HG02610 (cell line): Measurements from ENCODE around the gene PAK5.
"Not testable (repeated sequence)": the region's sequence is repeated elsewhere in the genome, so short reads cannot be mapped to it uniquely, and the experiment has no call there.

ENCODE experiments used
- ATAC-seq: cut with Tn5 transposase; IDR thresholded peaks from one replicate; pipeline ENCODE4 v1.9.1; 2021; ENCODE audit warnings: mild to moderate bottlenecking, moderate library complexity; ENCODE audit not compliant: unreplicated experiment

Gene PAK5

GRCh38 chr20:9686455-9686854 lies 152.4 kb downstream of the PAK5 start:
- ATAC-seq = no peak

DNA sequence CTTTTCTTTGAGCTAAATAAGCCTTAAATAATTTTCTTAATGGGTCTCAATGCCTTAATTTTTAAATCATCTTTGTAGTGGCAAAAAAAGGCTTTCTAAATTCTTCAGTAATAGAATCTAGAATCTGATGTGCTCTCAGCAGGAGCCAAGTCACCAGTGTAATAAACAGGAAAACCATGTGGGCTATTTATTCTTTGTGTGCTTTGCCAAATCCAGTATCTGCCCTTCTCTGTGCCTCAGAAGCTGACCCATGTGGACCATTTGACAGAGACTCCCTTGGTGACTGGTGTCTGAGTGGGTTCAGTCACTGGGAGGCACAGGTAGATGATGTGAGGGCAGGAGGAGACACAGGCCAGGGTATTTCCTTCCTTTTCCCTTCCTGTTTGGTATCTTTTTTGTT lies 152.9 kb downstream of the PAK5 start:
- ATAC-seq = no peak

- no peak for ATAC-seq
Measured at GRCh38 chr20:9685011-9685410, 153.9 kb downstream of the PAK5 start.

DNA sequence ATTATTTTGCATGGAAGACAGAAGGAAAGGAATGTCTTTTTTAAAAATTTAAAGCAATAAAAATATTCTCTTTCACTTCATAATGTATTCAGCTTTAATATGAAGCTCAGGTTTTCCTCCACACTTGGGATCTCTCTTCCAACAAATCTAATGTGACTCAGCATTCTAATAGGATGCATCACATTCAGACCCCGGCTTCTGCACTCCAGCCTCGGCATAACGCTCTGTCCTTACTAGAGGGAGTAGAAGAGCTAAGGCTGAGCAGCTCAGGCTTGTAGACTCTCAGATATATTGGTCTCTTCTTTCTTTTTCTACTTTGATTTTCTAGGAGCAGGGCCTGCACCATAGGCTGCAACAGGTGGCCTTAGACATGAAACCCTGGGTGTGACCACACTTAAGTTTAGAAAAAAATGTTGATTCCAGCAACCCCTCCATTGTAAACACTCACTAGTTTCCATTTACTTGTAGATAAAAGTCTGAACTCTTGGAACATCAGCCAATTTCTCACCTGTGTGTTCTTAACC lies 161.7 kb downstream of the PAK5 start:
- ATAC-seq = no peak

- ATAC-seq = no peak
Measured at GRCh38 chr20:9672981-9673380, 165.9 kb downstream of the PAK5 start.

- ATAC-seq = no peak
Measured at GRCh38 chr20:9672027-9672426, 166.8 kb downstream of the PAK5 start.

- ATAC-seq = no peak
Measured at GRCh38 chr20:9668381-9668780, 170.5 kb downstream of the PAK5 start.

DNA sequence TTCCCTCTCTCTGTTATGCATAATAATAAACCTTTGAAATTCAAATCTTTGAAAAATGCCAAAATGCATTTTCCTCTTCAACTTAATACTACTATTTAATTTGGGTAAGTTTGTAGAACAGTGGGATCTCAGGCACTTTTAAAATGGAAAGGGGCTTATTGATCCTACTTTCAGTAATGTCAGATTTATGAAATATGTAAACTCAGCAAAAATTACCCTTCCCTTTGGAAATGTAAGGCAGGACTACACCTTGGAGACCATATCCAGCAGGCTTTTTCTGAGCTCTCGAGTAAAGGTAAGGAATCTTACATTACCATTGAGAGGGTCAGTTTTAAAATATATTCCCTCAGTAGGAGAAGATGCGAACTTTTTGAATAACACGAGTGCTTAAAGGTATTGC lies 175.5 kb downstream of the PAK5 start:
- no peak for ATAC-seq

- ATAC-seq = no peak
Measured at GRCh38 chr20:9660236-9660868, 178.5 kb downstream of the PAK5 start.

DNA sequence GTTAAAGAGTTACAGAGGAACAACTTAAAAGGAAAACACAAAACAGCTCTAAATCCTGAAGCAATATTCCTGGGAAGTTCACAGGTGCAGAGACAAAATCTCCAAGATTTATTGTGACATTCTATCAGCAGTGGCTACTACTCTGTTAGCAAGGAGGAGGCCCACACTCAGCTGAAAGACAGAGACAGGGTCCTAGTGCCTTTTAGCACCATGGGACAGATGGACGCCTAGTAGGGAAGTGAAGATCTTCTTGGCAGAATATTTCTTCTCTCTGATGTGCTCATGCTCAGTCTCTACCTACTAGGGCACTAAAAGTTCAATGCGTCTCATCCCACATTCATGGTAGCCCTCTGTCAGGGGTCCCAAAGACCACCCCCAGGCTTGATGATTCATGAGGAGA lies 191.1 kb downstream of the PAK5 start:
- ATAC-seq = no peak

- ATAC-seq = no peak
Measured at GRCh38 chr20:9646375-9646774, 192.5 kb downstream of the PAK5 start.

DNA sequence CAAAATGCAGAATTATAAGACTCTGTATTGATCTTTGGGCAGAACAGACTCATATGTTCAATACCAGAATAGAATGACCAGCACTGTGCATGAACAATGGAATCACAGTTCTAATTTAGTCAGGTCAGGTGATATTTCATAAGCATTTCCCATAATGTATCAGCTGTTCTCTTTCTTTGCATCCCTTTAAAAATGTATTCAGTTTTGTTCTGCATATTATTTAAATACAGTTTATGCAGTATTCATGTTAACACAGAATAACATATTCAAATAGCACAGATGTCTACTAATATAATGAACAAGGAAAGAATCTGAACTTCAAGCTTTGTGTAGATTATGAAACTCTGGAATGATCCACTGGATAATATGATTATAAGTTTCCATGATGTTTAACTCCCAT lies 196.0 kb downstream of the PAK5 start:
- ATAC-seq = no peak

DNA sequence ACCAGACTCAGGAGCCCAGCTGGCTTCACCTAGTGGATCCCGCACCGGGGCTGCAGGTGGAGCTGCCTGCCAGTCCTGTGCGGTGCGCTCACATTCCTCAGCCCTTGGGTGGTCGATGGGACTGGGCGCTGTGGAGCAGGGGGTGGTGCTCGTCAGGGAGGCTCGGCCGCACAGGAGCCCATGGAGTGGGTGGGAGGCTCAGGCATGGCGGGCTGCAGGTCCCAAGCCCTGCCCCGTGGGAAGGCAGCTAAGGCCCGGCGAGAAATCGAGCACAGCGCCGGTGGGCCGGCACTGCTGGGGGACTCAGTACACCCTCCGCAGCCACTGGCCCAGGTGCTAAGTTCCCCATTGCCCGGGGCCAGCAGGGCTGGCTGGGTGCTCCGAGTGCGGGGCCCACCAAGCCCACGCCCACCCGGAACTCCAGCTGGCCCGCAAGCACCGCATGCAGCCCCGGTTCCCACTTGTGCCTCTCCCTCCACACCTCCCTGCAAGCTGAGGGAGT lies 197.3 kb downstream of the PAK5 start:
- not testable (repeated sequence) for ATAC-seq

- ATAC-seq = no peak
Measured at GRCh38 chr20:9637889-9638288, 201.0 kb downstream of the PAK5 start.

DNA sequence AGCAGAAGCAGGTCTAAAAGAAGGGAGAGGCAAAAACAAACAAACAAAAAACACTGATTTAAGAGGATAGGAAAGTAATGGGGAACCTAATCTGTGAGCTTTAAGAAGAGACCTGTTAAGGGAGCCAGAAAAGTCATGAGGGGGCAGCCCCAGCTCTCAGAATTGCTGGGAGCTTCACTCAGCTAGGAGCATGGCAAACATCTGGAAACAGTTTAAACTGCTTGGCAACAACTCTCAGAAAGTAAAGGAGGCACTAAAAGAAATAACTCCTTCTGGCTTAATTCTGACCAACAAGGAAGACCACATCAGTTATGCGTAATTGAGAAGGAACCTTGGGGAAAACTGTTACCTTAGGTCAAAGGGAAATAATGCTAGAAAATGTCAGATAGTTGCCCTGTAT lies 203.1 kb downstream of the PAK5 start:
- ATAC-seq = no peak

- ATAC-seq = no peak
Measured at GRCh38 chr20:9634327-9634726, 204.5 kb downstream of the PAK5 start.

DNA sequence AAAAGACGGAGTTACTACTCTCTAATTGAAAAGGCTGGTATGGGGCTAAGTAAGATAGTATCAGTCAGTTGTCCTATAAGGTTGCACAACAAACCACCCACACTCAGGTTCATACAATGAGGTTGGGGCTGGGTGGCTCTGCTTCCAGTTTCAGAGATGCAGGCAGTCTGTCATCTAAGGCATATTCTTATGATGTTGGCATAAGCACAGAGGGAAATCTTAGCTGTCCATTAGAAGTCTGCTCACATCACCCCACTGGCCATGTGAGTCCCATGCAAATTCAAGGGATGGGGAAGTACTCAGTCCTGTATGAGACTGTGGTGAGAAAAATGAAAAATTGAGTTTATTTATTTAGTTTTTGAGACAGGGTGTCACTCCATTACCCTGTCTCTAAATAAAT lies 205.9 kb downstream of the PAK5 start:
- ATAC-seq = no peak

DNA sequence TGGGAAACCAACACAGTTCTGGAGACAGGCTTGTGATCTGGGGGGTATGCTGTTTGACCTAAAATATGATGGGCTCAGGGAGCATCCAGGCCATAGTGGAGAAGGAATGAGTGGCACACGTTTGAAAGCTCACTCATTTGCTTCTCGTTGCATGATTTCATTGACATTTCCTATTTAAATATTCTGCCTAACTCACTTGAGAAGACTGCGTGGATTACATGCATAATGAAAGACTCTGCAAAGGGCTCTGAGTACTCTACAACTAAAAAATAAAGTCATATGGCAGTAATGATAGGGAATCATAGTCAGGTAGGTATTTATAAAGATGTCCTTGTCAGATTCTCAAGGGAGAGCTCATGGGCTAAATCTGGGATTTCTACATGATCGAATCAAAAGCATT lies 206.6 kb downstream of the PAK5 start:
- no peak for ATAC-seq

- ATAC-seq = no peak
Measured at GRCh38 chr20:9630554-9630953, 208.3 kb downstream of the PAK5 start.

DNA sequence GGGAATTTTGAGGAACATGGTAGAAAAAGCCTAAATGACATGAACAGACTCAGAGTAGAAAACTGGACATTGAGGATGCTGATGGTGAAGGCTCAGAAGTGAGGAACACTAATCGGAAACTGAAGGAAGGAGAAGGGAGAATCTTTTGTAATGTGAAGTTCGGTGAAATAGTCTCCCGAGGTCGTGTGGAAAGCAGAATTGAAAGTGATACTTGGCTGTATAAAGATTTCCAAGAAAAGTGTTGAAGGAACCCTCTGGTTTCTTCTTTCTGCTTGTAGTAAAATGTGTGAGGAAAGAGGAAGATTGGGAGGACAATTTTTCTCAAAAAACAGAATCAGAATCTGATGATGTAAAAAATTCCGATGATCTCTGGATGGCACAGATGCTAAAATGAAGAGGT lies 209.0 kb downstream of the PAK5 start:
- no peak for ATAC-seq

GRCh38 chr20:9628589-9628988 lies 210.3 kb downstream of the PAK5 start:
- ATAC-seq = no peak

GRCh38 chr20:9628141-9628540 lies 210.7 kb downstream of the PAK5 start:
- ATAC-seq = no peak

- ATAC-seq = no peak
Measured at GRCh38 chr20:9627219-9627618, 211.7 kb downstream of the PAK5 start.
